H9 (cell line): Measurements from ENCODE around the gene VSTM4. TPM values are rescaled to one million over a fixed set of nuclear protein-coding genes. Genes with fewer than 3 reads are reported as not detected.

Experiments used
- DNase-seq: peaks from one replicate; pipeline ENCODE4 v3.0.0-alpha.2; 2017
- H2AFZ ChIP-seq: one replicate; pipeline ENCODE4 v1.6.1; 2013; ENCODE audit warnings: mild to moderate bottlenecking, low read length, control low read depth, moderate library complexity
- H2AK5ac ChIP-seq: 2 replicates; pipeline ENCODE4 v1.6.1; 2013; ENCODE audit warnings: low read length, control low read depth, mixed read lengths; ENCODE audit not compliant: insufficient read length
- H2BK120ac ChIP-seq: one replicate; pipeline ENCODE4 v1.6.1; 2013; ENCODE audit warnings: low read depth, mild to moderate bottlenecking, low read length, control low read depth, inconsistent platforms; ENCODE audit not compliant: poor library complexity, severe bottlenecking
- H2BK12ac ChIP-seq: 2 replicates; pipeline ENCODE4 v1.6.1; 2013; ENCODE audit warnings: low read length, control low read depth, mixed read lengths, low read depth; ENCODE audit not compliant: insufficient read length
- H2BK15ac ChIP-seq: 2 replicates; pipeline ENCODE4 v1.6.1; 2013; ENCODE audit warnings: low read depth, low read length, control low read depth
- H2BK20ac ChIP-seq: one replicate; pipeline ENCODE4 v1.6.1; 2013; ENCODE audit warnings: low read depth, mild to moderate bottlenecking, low read length, control low read depth, inconsistent platforms; ENCODE audit not compliant: poor library complexity, severe bottlenecking
- H2BK5ac ChIP-seq: 2 replicates; pipeline ENCODE4 v1.6.1; 2013; ENCODE audit warnings: low read length, control low read depth, mixed read lengths; ENCODE audit not compliant: insufficient read length
- H3K14ac ChIP-seq: 2 replicates; pipeline ENCODE4 v1.6.1; 2013; ENCODE audit warnings: low read length, control low read depth; ENCODE audit not compliant: insufficient read depth
- H3K18ac ChIP-seq: 2 replicates; pipeline ENCODE4 v1.6.1; 2013; ENCODE audit warnings: low read depth, mild to moderate bottlenecking, mixed read lengths, low read length, control low read depth; ENCODE audit not compliant: insufficient read length
- H3K23ac ChIP-seq: 2 replicates; pipeline ENCODE4 v1.6.1; 2013; ENCODE audit warnings: low read length, control low read depth, mixed read lengths, low read depth; ENCODE audit not compliant: insufficient read length
- H3K23me2 ChIP-seq: 2 replicates; pipeline ENCODE4 v1.6.1; 2013; ENCODE audit warnings: low read depth, mild to moderate bottlenecking, mixed read lengths, low read length, control low read depth; ENCODE audit not compliant: insufficient read length, poor library complexity, severe bottlenecking
- H3K27ac ChIP-seq: 2 replicates; pipeline ENCODE4 v1.5.1; 2013; ENCODE audit warnings: low read length, control low read depth, mixed read lengths, low read depth; ENCODE audit not compliant: insufficient read length
- H3K27me3 ChIP-seq: 2 replicates; pipeline ENCODE4 v1.6.1; 2013; ENCODE audit warnings: low read length, control low read depth, inconsistent platforms; ENCODE audit not compliant: insufficient read depth
- H3K4ac ChIP-seq: 2 replicates; pipeline ENCODE4 v1.6.1; 2013; ENCODE audit warnings: low read depth, mild to moderate bottlenecking, control low read depth, inconsistent platforms, low read length, moderate library complexity
- H3K4me1 ChIP-seq: 2 replicates; pipeline ENCODE4 v1.6.1; 2013; ENCODE audit warnings: low read length, control low read depth, inconsistent platforms; ENCODE audit not compliant: insufficient read depth
- H3K4me2 ChIP-seq: 2 replicates; pipeline ENCODE4 v1.6.1; 2013; ENCODE audit warnings: low read length, control low read depth, mixed read lengths; ENCODE audit not compliant: insufficient read length, insufficient read depth
- H3K56ac ChIP-seq: 2 replicates; pipeline ENCODE4 v1.6.1; 2013; ENCODE audit warnings: low read depth, mild to moderate bottlenecking, mixed read lengths, low read length, control low read depth; ENCODE audit not compliant: insufficient read length
- H3K79me1 ChIP-seq: 2 replicates; pipeline ENCODE4 v1.6.1; 2013; ENCODE audit warnings: low read depth, mild to moderate bottlenecking, moderate library complexity, low read length, control low read depth, inconsistent platforms; ENCODE audit not compliant: insufficient read depth, poor library complexity, severe bottlenecking
- H3K79me2 ChIP-seq: 2 replicates; pipeline ENCODE4 v1.6.1; 2013; ENCODE audit warnings: low read length, control low read depth, inconsistent platforms; ENCODE audit not compliant: insufficient read depth
- H3K9ac ChIP-seq: 2 replicates; pipeline ENCODE4 v1.6.1; 2013; ENCODE audit warnings: low read length, control low read depth, mixed read lengths; ENCODE audit not compliant: insufficient read length; ENCODE audit errors: extremely low read depth
- H3K9me3 ChIP-seq: one replicate; pipeline ENCODE4 v1.6.1; 2013; ENCODE audit warnings: low read depth, low read length, inconsistent platforms; ENCODE audit not compliant: control insufficient read depth
- H3T11ph ChIP-seq: one replicate; pipeline ENCODE4 v1.6.1; 2013; ENCODE audit warnings: mild to moderate bottlenecking, low read length, control low read depth, inconsistent platforms
- H4K20me1 ChIP-seq: one replicate; pipeline ENCODE4 v1.6.1; 2013; ENCODE audit not compliant: control insufficient read depth, insufficient read length, insufficient read depth
- H4K5ac ChIP-seq: 2 replicates; pipeline ENCODE4 v1.6.1; 2013; ENCODE audit warnings: low read depth, mild to moderate bottlenecking, mixed read lengths, low read length, control low read depth; ENCODE audit not compliant: insufficient read length
- H4K8ac ChIP-seq: replicated peaks from 2 replicates; pipeline ENCODE4 v1.6.1; 2013; ENCODE audit warnings: low read length, control low read depth, mixed read lengths, low read depth; ENCODE audit not compliant: insufficient read length
- H4K91ac ChIP-seq: 2 replicates; pipeline ENCODE4 v1.6.1; 2013; ENCODE audit warnings: low read depth, mild to moderate bottlenecking, moderate library complexity, mixed read lengths, low read length, control low read depth; ENCODE audit not compliant: insufficient read length
- H3K27ac Mint-ChIP-seq, 3 experiments: 2 replicates in 2 of 3; 3 replicates in 1 of 3; pipeline ENCODE4 v1.8.0; 2020 to 2021; ENCODE audit warnings: mixed read lengths in 3 of 3, mild to moderate bottlenecking in 1 of 3, moderate library complexity in 1 of 3
- H3K27me3 Mint-ChIP-seq: 2 replicates; pipeline ENCODE4 v1.8.0; 2021; ENCODE audit warnings: low read depth, mild to moderate bottlenecking, moderate library complexity, mixed read lengths
- H3K36me3 Mint-ChIP-seq, 3 experiments: 2 replicates in 2 of 3; 3 replicates in 1 of 3; pipeline ENCODE4 v1.8.0; 2020 to 2021; ENCODE audit warnings: low read depth in 3 of 3, mixed read lengths in 3 of 3; ENCODE audit not compliant: insufficient read depth in 1 of 3
- H3K4me1 Mint-ChIP-seq, 2 experiments: 2 replicates each; pipeline ENCODE4 v1.8.0; 2020; ENCODE audit warnings: mixed read lengths in 2 of 2
- H3K4me3 Mint-ChIP-seq, 2 experiments: 2 replicates in 1 of 2; 3 replicates in 1 of 2; pipeline ENCODE4 v1.8.0; 2020 to 2021; ENCODE audit warnings: mild to moderate bottlenecking in 2 of 2, mixed read lengths in 2 of 2, moderate library complexity in 1 of 2
- H3K9me3 Mint-ChIP-seq, 2 experiments: 2 replicates in 1 of 2; 3 replicates in 1 of 2; pipeline ENCODE4 v1.8.0; 2020; ENCODE audit warnings: mild to moderate bottlenecking in 2 of 2, mixed read lengths in 2 of 2, moderate library complexity in 1 of 2
- CTCF ChIP-seq: fragments of 200-600 bp; sonication (generic); conservative IDR thresholded peaks from 3 replicates; pipeline ENCODE4 v1.8.0; 2021; ENCODE audit warnings: antibody characterized with exemption, mild to moderate bottlenecking
- WGBS: extraction: QIAGEN DNeasy Blood & Tissue Kit; methylation state at CpG from one replicate; pipeline ENCODE4 v1.1.7; 2013; ENCODE audit warnings: missing lambda C conversion rate, low lambda C conversion rate, mixed read lengths; ENCODE audit not compliant: insufficient read length; ENCODE audit errors: extremely low coverage; 5-methylcytosine and 5-hydroxymethylcytosine counted together
- total RNA-seq: library from RNA; stranded (reverse); gene quantifications from 2 replicates; pipeline ENCODE4 v1.2.1, GENCODE V29; 2021

VSTM4 gene
- total RNA-seq, 1 experiment from 2014 or later: 0.44 TPM

GRCh38 chr10:49049660-49050059 is 65.7 kb downstream of the VSTM4 start:
- Histone ChIP-seq H3K56ac (no peak overlapping the region), H3K27me3 (no peaks in the 10 kb centered on the region), H2BK15ac (no peak overlapping the region), H2AK5ac (no peak overlapping the region), H4K8ac (no peak overlapping the region), H3K79me2 (no peaks in the 10 kb centered on the region), H2BK5ac (no peak overlapping the region), H3K9me3 (no peaks in the 10 kb centered on the region), H3K14ac (no peak overlapping the region), H4K91ac (no peak overlapping the region), H4K20me1 (no peaks in the 10 kb centered on the region), H2BK120ac (no peak overlapping the region), H3K23ac (no peak overlapping the region), H3K9ac (no peak overlapping the region), H3T11ph (no peak overlapping the region), H3K23me2 (no peaks in the 10 kb centered on the region), H3K27ac (no peak overlapping the region), H2AFZ (no peak overlapping the region), H3K79me1 (no peaks in the 10 kb centered on the region), H3K4ac (no peak overlapping the region), H3K4me2 (no peak overlapping the region), H3K18ac (no peak overlapping the region), H3K4me1 (peaks cover 6% of the 10 kb centered on the region; the same call in 1 of the 2 replicates), H2BK20ac (no peak overlapping the region), H2BK12ac (no peak overlapping the region), H4K5ac (no peak overlapping the region)
- H3K27me3 Mint-ChIP-seq: peaks cover 3% of the 10 kb centered on the region
- no peak for DNase-seq
- no peak for TF ChIP-seq CTCF
- no peaks in the 10 kb centered on the region for H3K9me3 Mint-ChIP-seq
- no peak overlapping the region for H3K27ac Mint-ChIP-seq
- H3K4me3 Mint-ChIP-seq: no peak overlapping the region
- H3K4me1 Mint-ChIP-seq: peaks cover 11% of the 10 kb centered on the region in 2 experiments
- H3K36me3 Mint-ChIP-seq: 0 out of 7 replicates have a peak, but pooled peaks cover 0 to 4% (median 0%) of the 10 kb centered on the region in 3 experiments
- no CpG with 5 or more reads among the region's 4 CpGs for WGBS
